CD14-positive monocyte (primary cell): ENCODE results near the gene ZFHX2. TPM values are rescaled to one million over a fixed set of nuclear protein-coding genes. Genes with fewer than 3 reads are reported as not detected.

Source experiments
- DNase-seq, 3 donors: peaks; one replicate each; pipeline ENCODE4 v3.0.0-alpha.2; 2011 to 2022
- H2AFZ ChIP-seq: 2 replicates; pipeline ENCODE4 v1.6.0; 2012; ENCODE audit warnings: mild to moderate bottlenecking, low read depth, low read length, inconsistent platforms; ENCODE audit not compliant: insufficient read depth, poor library complexity, severe bottlenecking
- H3K27ac ChIP-seq, 2 donors: 1 replicate in 1 of 2; 2 replicates in 1 of 2; pipeline ENCODE4 v1.5.1; 2012 to 2013; ENCODE audit warnings: low read length in 2 of 2, control low read depth in 1 of 2, inconsistent platforms in 1 of 2, low read depth in 1 of 2, mild to moderate bottlenecking in 1 of 2
- H3K27me3 ChIP-seq, 2 donors: one replicate each; pipeline versions ENCODE4 v1.6.0 to v1.6.1; 2011 to 2013; ENCODE audit warnings: low read length in 2 of 2; ENCODE audit not compliant: control insufficient read depth in 2 of 2, insufficient read depth in 2 of 2
- H3K36me3 ChIP-seq, 2 donors: replicated peaks in 1 of 2; 1 replicate in 1 of 2; 2 replicates in 1 of 2; pipeline versions ENCODE4 v1.5.1 to v1.6.1; 2012 to 2013; ENCODE audit warnings: low read length in 2 of 2, control low read depth in 1 of 2, inconsistent platforms in 1 of 2, mild to moderate bottlenecking in 1 of 2; ENCODE audit not compliant: insufficient read depth in 2 of 2, control insufficient read depth in 1 of 2
- H3K4me1 ChIP-seq, 2 donors: 1 replicate in 1 of 2; 2 replicates in 1 of 2; pipeline versions ENCODE4 v1.5.1 to v1.6.1; 2012 to 2013; ENCODE audit warnings: low read length in 2 of 2, control low read depth in 1 of 2, inconsistent platforms in 1 of 2, mild to moderate bottlenecking in 1 of 2, moderate library complexity in 1 of 2; ENCODE audit not compliant: insufficient read depth in 2 of 2, control insufficient read depth in 1 of 2
- H3K4me2 ChIP-seq: replicated peaks from 2 replicates; pipeline ENCODE3; 2012; ENCODE audit warnings: low read length, moderate library complexity, mild to moderate bottlenecking; ENCODE audit not compliant: poor library complexity, severe bottlenecking; ENCODE audit errors: extremely low read depth
- H3K4me3 ChIP-seq, 3 experiments: fragments of 200-600 bp in 1 of 3; sonication (generic) in 1 of 3; replicated peaks in 1 of 3; 1 replicate in 2 of 3; 2 replicates in 1 of 3; pipeline ENCODE4 v1.5.1; 2011 to 2013; ENCODE audit warnings: low read length in 3 of 3, mild to moderate bottlenecking in 3 of 3, control low read depth in 2 of 3, low read depth in 2 of 3, inconsistent platforms in 1 of 3, moderate library complexity in 1 of 3
- H3K79me2 ChIP-seq: 2 replicates; pipeline ENCODE4 v1.6.0; 2012; ENCODE audit warnings: mild to moderate bottlenecking, control low read depth, inconsistent platforms, low read length, moderate library complexity; ENCODE audit not compliant: insufficient read depth
- H3K9ac ChIP-seq: 2 replicates; pipeline ENCODE4 v1.6.0; 2017; ENCODE audit warnings: low read length, mild to moderate bottlenecking; ENCODE audit not compliant: insufficient read depth, poor library complexity, severe bottlenecking
- H3K9me3 ChIP-seq, 2 donors: replicated peaks in 1 of 2; 1 replicate in 1 of 2; 2 replicates in 1 of 2; pipeline versions ENCODE4 v1.5.1 to v1.6.1; 2012 to 2013; ENCODE audit warnings: low read length in 2 of 2, control low read depth in 1 of 2; ENCODE audit not compliant: control insufficient read depth in 1 of 2, insufficient read depth in 1 of 2
- H4K20me1 ChIP-seq: 2 replicates; pipeline ENCODE4 v1.6.0; 2012; ENCODE audit warnings: mild to moderate bottlenecking, low read length, control low read depth, moderate library complexity; ENCODE audit not compliant: insufficient read depth
- H3K27ac Mint-ChIP-seq, 7 donors: one replicate each; pipeline ENCODE4 v1.8.0; 2020; ENCODE audit warnings: mild to moderate bottlenecking in 7 of 7, mixed read lengths in 7 of 7, moderate library complexity in 6 of 7, inconsistent platforms in 2 of 7
- H3K27me3 Mint-ChIP-seq, 3 donors: one replicate each; pipeline ENCODE4 v1.8.0; 2021 to 2022; ENCODE audit warnings: low read depth in 3 of 3, mild to moderate bottlenecking in 3 of 3, mixed read lengths in 3 of 3, moderate library complexity in 3 of 3, inconsistent platforms in 1 of 3
- H3K36me3 Mint-ChIP-seq, 2 donors: one replicate each; pipeline ENCODE4 v1.8.0; 2020; ENCODE audit warnings: mixed read lengths in 2 of 2, inconsistent platforms in 1 of 2, mild to moderate bottlenecking in 1 of 2
- H3K4me1 Mint-ChIP-seq: one replicate; pipeline ENCODE4 v1.8.0; 2020; ENCODE audit warnings: mild to moderate bottlenecking, mixed read lengths
- H3K4me3 Mint-ChIP-seq, 2 donors: one replicate each; pipeline ENCODE4 v1.8.0; 2020; ENCODE audit warnings: mild to moderate bottlenecking in 2 of 2, mixed read lengths in 2 of 2, moderate library complexity in 1 of 2
- H3K9me3 Mint-ChIP-seq, 7 donors: one replicate each; pipeline ENCODE4 v1.8.0; 2020 to 2022; ENCODE audit warnings: mixed read lengths in 7 of 7, mild to moderate bottlenecking in 6 of 7, moderate library complexity in 6 of 7, inconsistent platforms in 2 of 7
- CTCF ChIP-seq: fragments of 200-600 bp; IDR thresholded peaks from one replicate; pipeline ENCODE4 v1.8.0; 2022; ENCODE audit warnings: antibody characterized with exemption, mild to moderate bottlenecking
- WGBS: methylation state at CpG from one replicate; pipeline ENCODE4 v1.1.5; 2013; ENCODE audit warnings: missing lambda C conversion rate; ENCODE audit not compliant: insufficient coverage; 5-methylcytosine and 5-hydroxymethylcytosine counted together
- intact Hi-C, 2 donors: fragments of 100-400 bp; cut with micrococcal nuclease; formaldehyde crosslinking; loops; one replicate each; pipeline versions ENCODE4 v1.15.0 to v1.15.1; 2023
- polyA plus RNA-seq, 3 donors: library from polyadenylated mRNA; depleted of rRNA in 1 of 3; unstranded in 2 of 3; stranded (reverse) in 1 of 3; fragments of 300-500 nt in 2 of 3; fragments of >200 nt in 1 of 3; fragmentation: Illumina TruSeq in 2 of 3; gene quantifications; 1 replicate in 2 of 3; 2 replicates in 1 of 3; pipeline ENCODE4 v1.2.3, GENCODE V29; 2012 to 2021

The ZFHX2 gene
- polyA plus RNA-seq, 3 donors = 0.01 to 0.07 TPM; not detected in 1

DNA sequence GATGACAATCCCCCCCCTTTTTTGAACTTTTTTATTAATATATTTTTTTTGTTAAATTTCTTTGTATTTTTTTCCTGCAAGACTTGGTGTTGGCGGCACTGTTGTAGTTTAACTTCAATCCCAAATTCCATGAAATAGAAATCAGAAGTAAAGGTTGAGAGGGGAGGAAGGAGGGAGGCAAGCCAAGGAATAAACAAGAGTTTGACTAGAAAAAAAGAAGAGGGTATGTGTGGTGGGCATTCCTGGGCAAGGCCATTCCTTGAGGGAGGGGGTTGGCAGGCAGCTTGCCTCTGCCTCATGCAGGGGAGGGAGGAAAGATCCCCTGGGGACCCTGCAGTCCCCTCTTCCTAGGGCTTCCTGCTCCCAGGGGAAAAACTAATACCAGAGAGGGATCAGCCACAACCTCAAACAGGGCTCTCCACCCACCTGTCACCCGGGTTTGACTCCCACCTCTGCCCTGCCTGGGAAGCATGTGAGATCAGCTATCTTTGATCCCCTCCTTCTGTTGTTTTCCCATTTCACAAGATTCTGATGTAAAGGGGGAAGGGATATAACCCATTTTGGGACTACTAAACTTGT lies 16.5 kb upstream of the ZFHX2 start:
- Histone ChIP-seq H2AFZ (peak overlapping the region; percentile 93), H4K20me1 (peaks cover 12% of the 10 kb centered on the region), H3K4me3 (peak overlapping the region in 2 of 3 experiments; percentile 94), H3K9ac (peak overlapping the region; percentile 78), H3K9me3 (no peaks in the 10 kb centered on the region), H3K4me1 (peaks cover 59 to 74% of the 10 kb centered on the region in 2 donors), H3K27ac (peak overlapping the region; percentile 53 to 86), H3K27me3 (no peaks in the 10 kb centered on the region), H3K4me2 (peak overlapping the region; percentile 97), H3K79me2 (peaks cover 15% of the 10 kb centered on the region), H3K36me3 (peaks cover 25 to 31% of the 10 kb centered on the region in 2 donors)
- H3K4me1 Mint-ChIP-seq = peaks cover 65% of the 10 kb centered on the region
- no peak for DNase-seq
- H3K4me3 Mint-ChIP-seq = peak overlapping the region; percentile 100
- intact Hi-C loops = loop anchor here in 1 of 2 donors (10.0 kb wide), 1 partner anchor 243 kb away; the partner anchor contains the start of gene PABPN1
- peaks cover 0 to 6% (median 0%) of the 10 kb centered on the region in 3 donors for H3K27me3 Mint-ChIP-seq
- peaks cover 0 to 3% (median 0%) of the 10 kb centered on the region in 7 donors for H3K9me3 Mint-ChIP-seq
- H3K27ac Mint-ChIP-seq = peak overlapping the region; percentile 80 to 95 (median 94)
- 80% methylated on average over 1 of the region's 2 CpGs for WGBS
- no peak for TF ChIP-seq CTCF
- H3K36me3 Mint-ChIP-seq = peaks cover 24 to 32% of the 10 kb centered on the region in 2 donors

DNA sequence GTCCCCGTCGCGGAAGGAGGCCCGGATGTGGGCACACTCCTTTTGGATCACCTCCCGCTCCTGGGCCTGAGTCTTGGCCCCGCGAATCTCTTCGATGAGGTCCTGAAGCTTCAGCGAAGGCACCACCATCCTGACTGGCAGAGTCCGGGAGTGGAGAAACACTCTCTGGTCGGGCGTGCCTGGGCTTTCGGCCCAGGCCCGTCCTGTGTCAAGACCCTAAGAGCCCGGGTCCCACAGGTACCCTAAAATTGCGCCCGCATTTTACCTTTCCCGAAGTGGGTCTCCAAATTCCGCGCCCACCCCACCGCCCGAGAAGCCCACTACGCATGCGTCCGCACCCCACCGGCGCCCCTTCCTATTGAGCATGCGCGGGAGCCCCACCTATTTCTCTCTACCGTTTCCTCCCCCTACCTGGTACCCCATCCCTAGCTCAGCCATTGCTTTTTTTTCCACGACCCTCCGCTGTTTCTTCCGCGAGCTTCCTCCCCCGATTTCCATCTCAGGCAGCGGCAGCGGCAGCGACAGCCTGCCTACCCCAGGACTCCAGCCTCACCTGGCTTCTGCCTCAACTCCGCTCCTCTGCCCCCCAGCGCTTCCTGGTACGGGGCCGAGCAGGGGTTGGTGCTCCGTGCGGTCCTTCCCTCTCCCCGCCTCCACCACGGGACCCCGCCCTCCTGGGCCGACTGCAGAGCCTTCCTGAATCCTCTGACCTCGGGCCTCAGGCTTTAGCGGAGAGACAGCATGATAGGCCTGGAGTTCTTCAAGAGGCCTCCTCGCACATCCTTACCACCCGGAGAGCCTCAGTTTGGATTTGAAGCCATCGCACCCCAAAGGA lies 15.8 kb upstream of the ZFHX2 start, which contains the start of gene AP1G2:
AP1G2 (minus strand) TSS at position 606 of the 835 bp plus-strand sequence; CDS start at position 129, 477 bp downstream.
- no peak for TF ChIP-seq CTCF
- intact Hi-C loops = loop anchor here in 1 of 2 donors (10.0 kb wide), 1 partner anchor 243 kb away; the partner anchor contains the start of gene PABPN1
- Histone ChIP-seq H3K27me3 (no peaks in the 10 kb centered on the region), H3K27ac (peak within 1 kb of the TSS; percentile 53 to 86), H3K36me3 (peaks cover 26 to 33% of the 10 kb centered on the region in 2 donors), H3K4me1 (peaks cover 57 to 73% of the 10 kb centered on the region in 2 donors), H4K20me1 (peaks cover 19% of the 10 kb centered on the region), H3K9ac (peak within 1 kb of the TSS; percentile 78), H3K4me2 (peak within 1 kb of the TSS; percentile 97), H2AFZ (peak within 1 kb of the TSS; percentile 93), H3K4me3 (peak within 1 kb of the TSS; percentile 51 to 94 (median 94)), H3K9me3 (no peaks in the 10 kb centered on the region), H3K79me2 (peaks cover 15% of the 10 kb centered on the region)
- H3K36me3 Mint-ChIP-seq = peaks cover 27 to 37% of the 10 kb centered on the region in 2 donors
- H3K27me3 Mint-ChIP-seq = peaks cover 0 to 6% (median 0%) of the 10 kb centered on the region in 3 donors
- DNase-seq = peak; percentile 60 to 73 (median 70)
- peaks cover 0 to 3% (median 0%) of the 10 kb centered on the region in 7 donors for H3K9me3 Mint-ChIP-seq
- WGBS = 0% methylated on average over 50 of the region's 53 CpGs
- peak within 1 kb of the TSS; percentile 91 to 95 (median 94) for H3K27ac Mint-ChIP-seq
- H3K4me3 Mint-ChIP-seq = peak within 1 kb of the TSS; percentile 100
- H3K4me1 Mint-ChIP-seq = peaks cover 62% of the 10 kb centered on the region
